Panc1 (cell line): Measurements from ENCODE around the gene C9orf85.

Source experiments
- CTCF ChIP-seq: fragments of 450-650 bp; IDR thresholded peaks from 2 replicates; pipeline ENCODE4 v1.5.1; 2017; ENCODE audit warnings: mild to moderate bottlenecking
- POLR2AphosphoS5 ChIP-seq: IDR thresholded peaks from 2 replicates; pipeline ENCODE4 v1.6.1; 2012; ENCODE audit warnings: mild to moderate bottlenecking, low read depth, low read length, moderate library complexity
- REST ChIP-seq, 2 experiments: IDR thresholded peaks; 2 replicates each; pipeline ENCODE4 v1.6.1; 2011 to 2012; ENCODE audit warnings: low read depth in 2 of 2, control low read depth in 1 of 2, low read length in 1 of 2, mild to moderate bottlenecking in 1 of 2, moderate library complexity in 1 of 2; ENCODE audit not compliant: insufficient read depth in 1 of 2
- SIN3A ChIP-seq: IDR thresholded peaks from 2 replicates; pipeline ENCODE4 v1.6.1; 2012; ENCODE audit warnings: low read depth, mild to moderate bottlenecking, low read length, moderate library complexity, borderline replicate concordance; ENCODE audit not compliant: insufficient read depth
- TCF7L2 ChIP-seq: IDR thresholded peaks from 2 replicates; pipeline ENCODE4 v1.6.1; 2011; ENCODE audit warnings: mild to moderate bottlenecking, low read depth, low read length, inconsistent platforms

- TF ChIP-seq CTCF (peak; percentile 3; the same call in 1 of the 2 replicates), REST (IDR thresholded peaks at IDR 0.05; ENCODE audit: insufficient read depth in 1 of 2, low read depth in 2 of 2, low read length in 1 of 2) (no peak), POLR2AphosphoS5 (no peak), TCF7L2 (no peak), SIN3A (no peak)
Measured at GRCh38 chr9:71910650-71911060, 784 bp upstream of the C9orf85 start.
